WTC11 (cell line): ENCODE measurements around the gene FYN.

Experiments used
- CTCF ChIP-seq: fragments of 200-600 bp; IDR thresholded peaks from 2 replicates; pipeline ENCODE4 v1.8.0; 2022; ENCODE audit warnings: antibody characterized with exemption
- E2F1 ChIP-seq: sonication (generic); formaldehyde crosslinking; IDR thresholded peaks from 2 replicates; pipeline ENCODE4 v1.8.0; 2022; ENCODE audit warnings: mild to moderate bottlenecking, missing genetic modification reagents
- SP1 ChIP-seq: sonication (generic); formaldehyde crosslinking; conservative IDR thresholded peaks from 2 replicates; pipeline ENCODE4 v1.8.1; 2022; ENCODE audit warnings: missing genetic modification reagents
- USF1 ChIP-seq: sonication (generic); formaldehyde crosslinking; IDR thresholded peaks from 2 replicates; pipeline ENCODE4 v1.8.0; 2022; ENCODE audit warnings: mild to moderate bottlenecking, missing genetic modification reagents

- TF ChIP-seq CTCF (no peak), E2F1 (CRISPR knock-in tag) (no peak), USF1 (CRISPR knock-in tag) (no peak), SP1 (CRISPR knock-in tag) (no peak)
Measured at GRCh38 chr6:111771094-111771432, 102.2 kb downstream of the FYN start.
